Dendritic cell treated with granulocyte-macrophage colony-stimulating factor and Interleukin-4, amounts not matched to agents 40 ng/mL and 50 ng/mL, for 4 days (primary cell): ENCODE results near the gene ASCC3.
"Not testable (repeated sequence)": the region's sequence is repeated elsewhere in the genome, so short reads cannot be mapped to it uniquely, and the experiment has no call there.

Source experiments
- H3K27ac Mint-ChIP-seq: one replicate; pipeline ENCODE4 v1.8.0; 2022; ENCODE audit warnings: mild to moderate bottlenecking, mixed read lengths
- H3K27me3 Mint-ChIP-seq: one replicate; pipeline ENCODE4 v1.8.0; 2022; ENCODE audit warnings: mild to moderate bottlenecking, mixed read lengths
- H3K36me3 Mint-ChIP-seq: one replicate; pipeline ENCODE4 v1.8.0; 2022; ENCODE audit warnings: low read depth, mixed read lengths
- H3K4me1 Mint-ChIP-seq: one replicate; pipeline ENCODE4 v1.8.0; 2022; ENCODE audit warnings: low read depth, mixed read lengths
- H3K4me3 Mint-ChIP-seq: one replicate; pipeline ENCODE4 v1.8.0; 2022; ENCODE audit warnings: mild to moderate bottlenecking, moderate library complexity, mixed read lengths
- H3K9me3 Mint-ChIP-seq: one replicate; pipeline ENCODE4 v1.8.0; 2022; ENCODE audit warnings: mixed read lengths
- intact Hi-C: fragments of 100-400 bp; cut with micrococcal nuclease; formaldehyde crosslinking; loops from one replicate; pipeline ENCODE4 v1.15.0; 2022

The ASCC3 gene

GRCh38 chr6:100876251-100876650 lies 4.9 kb downstream of the ASCC3 start:
- Mint-ChIP-seq H3K4me1 (peaks cover 20% of the 10 kb centered on the region), H3K27ac (no peak overlapping the region), H3K36me3 (peaks cover 23% of the 10 kb centered on the region), H3K27me3 (no peaks in the 10 kb centered on the region), H3K4me3 (no peak overlapping the region), H3K9me3 (no peaks in the 10 kb centered on the region)
- intact Hi-C loops = loop anchor here (10.0 kb wide), 1 partner anchor 1351 kb away; no protein-coding TSS in a partner anchor

DNA sequence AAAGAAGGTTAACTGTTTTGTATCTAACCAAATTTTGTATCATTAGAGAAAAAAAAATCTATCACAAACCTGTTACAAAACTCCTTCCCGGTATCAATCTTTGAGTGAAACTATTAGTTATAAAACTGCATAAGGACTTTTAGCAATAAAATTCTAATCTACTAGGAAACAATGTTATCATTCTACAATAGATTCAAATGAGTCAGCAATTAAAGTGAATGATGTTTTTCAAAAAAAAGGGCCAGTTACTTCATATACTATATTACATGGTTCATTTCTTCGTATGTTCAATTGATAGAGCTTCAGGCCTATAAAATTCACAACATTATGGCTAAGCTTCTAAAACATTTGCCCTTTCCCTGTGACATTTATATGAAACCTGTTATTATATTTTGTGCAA lies 15.6 kb downstream of the ASCC3 start:
- Mint-ChIP-seq H3K4me3 (no peak overlapping the region), H3K9me3 (no peaks in the 10 kb centered on the region), H3K27ac (no peak overlapping the region), H3K4me1 (peaks cover 5% of the 10 kb centered on the region), H3K27me3 (no peaks in the 10 kb centered on the region), H3K36me3 (peaks cover 41% of the 10 kb centered on the region)
- intact Hi-C loops = no loop called here

- Mint-ChIP-seq H3K27me3 (no peaks in the 10 kb centered on the region), H3K4me3 (no peak overlapping the region), H3K9me3 (peaks cover 6% of the 10 kb centered on the region), H3K4me1 (peaks cover 14% of the 10 kb centered on the region), H3K36me3 (peaks cover 49% of the 10 kb centered on the region), H3K27ac (no peak overlapping the region)
- intact Hi-C loops = no loop called here
These were observed 19.1 kb downstream of the ASCC3 start for GRCh38 chr6:100862063-100862462.

DNA sequence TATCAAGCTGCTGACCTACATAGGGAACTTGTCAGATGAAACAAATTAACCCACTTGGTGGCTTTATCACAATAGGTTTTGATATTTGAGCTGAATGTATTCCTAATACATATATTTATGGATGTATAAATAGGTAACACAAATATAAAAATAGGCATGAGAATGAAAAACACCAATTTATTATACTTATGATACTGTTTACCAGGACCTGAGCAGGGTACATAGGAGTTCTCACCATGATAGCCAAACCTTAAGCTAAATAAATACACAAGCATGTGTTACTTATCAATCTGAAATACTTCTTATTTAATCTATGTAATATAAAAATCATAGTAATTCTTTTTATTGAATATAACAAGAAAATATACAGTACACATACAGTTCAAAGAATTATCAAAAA lies 25.0 kb downstream of the ASCC3 start:
- Mint-ChIP-seq H3K27ac (no peak overlapping the region), H3K4me1 (peaks cover 9% of the 10 kb centered on the region), H3K36me3 (peaks cover 31% of the 10 kb centered on the region), H3K27me3 (no peaks in the 10 kb centered on the region), H3K4me3 (no peak overlapping the region), H3K9me3 (peaks cover 13% of the 10 kb centered on the region)
- intact Hi-C loops = no loop called here

- Mint-ChIP-seq H3K36me3 (peaks cover 15% of the 10 kb centered on the region), H3K4me3 (no peak overlapping the region), H3K4me1 (no peaks in the 10 kb centered on the region)
These were observed 29.3 kb downstream of the ASCC3 start for GRCh38 chr6:100851819-100852218.

GRCh38 chr6:100850174-100850573 lies 31.0 kb downstream of the ASCC3 start:
- H3K4me1 Mint-ChIP-seq = no peaks in the 10 kb centered on the region
- peaks cover 15% of the 10 kb centered on the region for H3K36me3 Mint-ChIP-seq
- intact Hi-C loops = no loop called here
- H3K4me3 Mint-ChIP-seq = no peak overlapping the region
- H3K27me3 Mint-ChIP-seq = no peaks in the 10 kb centered on the region
- no peak overlapping the region for H3K27ac Mint-ChIP-seq
- H3K9me3 Mint-ChIP-seq = peaks cover 7% of the 10 kb centered on the region

More at GRCh38 chr6:100851819-100852218, 29.3 kb downstream of the ASCC3 start:
- peaks cover 7% of the 10 kb centered on the region for H3K9me3 Mint-ChIP-seq
- H3K27ac Mint-ChIP-seq = no peak overlapping the region
- H3K27me3 Mint-ChIP-seq = no peaks in the 10 kb centered on the region
- intact Hi-C loops = no loop called here

DNA sequence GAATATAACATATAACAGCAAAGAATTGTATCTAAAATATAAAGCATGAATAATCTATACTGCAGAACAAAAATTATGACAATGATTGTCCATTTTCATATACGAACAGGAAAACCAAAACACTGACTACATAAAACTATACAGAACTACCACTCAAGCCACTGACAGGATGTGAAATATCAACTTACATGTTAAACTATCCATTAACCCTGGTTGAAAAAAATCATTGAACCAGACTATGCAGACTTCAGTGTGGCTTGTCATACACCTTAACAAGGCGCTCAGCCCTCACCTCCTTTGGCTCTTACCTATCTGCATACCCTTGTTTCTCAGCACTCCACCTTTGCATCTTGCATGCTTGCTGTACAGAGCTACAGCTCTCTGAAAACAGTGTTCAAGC lies 34.9 kb downstream of the ASCC3 start:
- no peaks in the 10 kb centered on the region for H3K9me3 Mint-ChIP-seq
- no peaks in the 10 kb centered on the region for H3K27me3 Mint-ChIP-seq
- H3K4me1 Mint-ChIP-seq = no peaks in the 10 kb centered on the region
- no peak overlapping the region for H3K4me3 Mint-ChIP-seq
- intact Hi-C loops = no loop called here
- H3K36me3 Mint-ChIP-seq = peaks cover 9% of the 10 kb centered on the region
- H3K27ac Mint-ChIP-seq = no peak overlapping the region

DNA sequence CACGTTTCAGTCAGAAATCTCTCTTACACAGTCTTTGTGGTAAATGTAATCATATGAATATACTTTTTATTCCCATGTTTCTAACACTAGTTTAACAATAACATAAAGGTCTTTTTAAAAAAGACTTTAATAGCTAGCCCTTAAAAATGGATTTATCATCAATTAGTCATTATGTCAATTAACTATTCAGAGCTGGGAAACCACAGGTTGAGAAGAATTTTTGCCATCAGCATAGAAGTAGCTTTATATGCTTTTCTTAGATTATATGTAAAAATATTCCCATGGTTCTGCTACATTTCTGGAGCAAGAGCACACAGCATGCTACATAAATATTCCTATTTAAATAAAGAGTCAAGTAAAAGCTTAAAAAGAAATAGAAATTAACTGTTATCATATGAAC lies 35.5 kb downstream of the ASCC3 start:
- Mint-ChIP-seq H3K4me3 (no peak overlapping the region), H3K4me1 (no peaks in the 10 kb centered on the region)

GRCh38 chr6:100839419-100839818 lies 41.7 kb downstream of the ASCC3 start:
- Mint-ChIP-seq H3K4me1 (no peaks in the 10 kb centered on the region), H3K36me3 (peaks cover 19% of the 10 kb centered on the region), H3K9me3 (no peaks in the 10 kb centered on the region), H3K4me3 (no peak overlapping the region), H3K27ac (no peak overlapping the region), H3K27me3 (no peaks in the 10 kb centered on the region)
- intact Hi-C loops = no loop called here

More for the DNA sequence above, 35.5 kb downstream of the ASCC3 start:
- intact Hi-C loops = no loop called here
- Mint-ChIP-seq H3K27me3 (no peaks in the 10 kb centered on the region), H3K9me3 (no peaks in the 10 kb centered on the region), H3K27ac (no peak overlapping the region), H3K36me3 (peaks cover 9% of the 10 kb centered on the region)

DNA sequence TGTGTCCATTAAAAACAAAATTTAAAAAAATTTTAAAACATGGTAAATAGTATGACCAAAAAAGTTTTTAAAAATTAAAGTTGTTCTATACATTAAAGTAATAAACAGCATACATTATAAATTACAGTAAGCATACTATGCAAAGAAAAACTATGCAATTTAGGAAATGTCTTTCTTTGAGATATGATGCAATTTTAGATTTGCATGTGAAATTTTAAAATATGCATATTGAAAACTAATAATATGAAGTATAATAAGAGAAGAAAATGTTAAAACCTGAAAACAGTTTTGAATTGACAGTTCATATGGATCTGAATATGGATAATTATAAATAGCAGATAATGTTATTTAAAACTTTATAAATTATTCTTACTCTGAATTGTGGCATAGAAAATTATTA lies 43.1 kb downstream of the ASCC3 start:
- Mint-ChIP-seq H3K27ac (no peak overlapping the region), H3K4me3 (no peak overlapping the region), H3K9me3 (no peaks in the 10 kb centered on the region), H3K4me1 (no peaks in the 10 kb centered on the region), H3K36me3 (peaks cover 19% of the 10 kb centered on the region), H3K27me3 (no peaks in the 10 kb centered on the region)
- intact Hi-C loops = no loop called here

- peaks cover 22% of the 10 kb centered on the region for H3K36me3 Mint-ChIP-seq
- no peak overlapping the region for H3K27ac Mint-ChIP-seq
- H3K27me3 Mint-ChIP-seq = no peaks in the 10 kb centered on the region
- H3K9me3 Mint-ChIP-seq = peaks cover under 1% of the 10 kb centered on the region
- no peaks in the 10 kb centered on the region for H3K4me1 Mint-ChIP-seq
- intact Hi-C loops = no loop called here
- no peak overlapping the region for H3K4me3 Mint-ChIP-seq
These were observed 47.1 kb downstream of the ASCC3 start for GRCh38 chr6:100833972-100834574.

GRCh38 chr6:100829077-100829595 lies 52.0 kb downstream of the ASCC3 start:
- H3K27ac Mint-ChIP-seq = not testable (repeated sequence)

DNA sequence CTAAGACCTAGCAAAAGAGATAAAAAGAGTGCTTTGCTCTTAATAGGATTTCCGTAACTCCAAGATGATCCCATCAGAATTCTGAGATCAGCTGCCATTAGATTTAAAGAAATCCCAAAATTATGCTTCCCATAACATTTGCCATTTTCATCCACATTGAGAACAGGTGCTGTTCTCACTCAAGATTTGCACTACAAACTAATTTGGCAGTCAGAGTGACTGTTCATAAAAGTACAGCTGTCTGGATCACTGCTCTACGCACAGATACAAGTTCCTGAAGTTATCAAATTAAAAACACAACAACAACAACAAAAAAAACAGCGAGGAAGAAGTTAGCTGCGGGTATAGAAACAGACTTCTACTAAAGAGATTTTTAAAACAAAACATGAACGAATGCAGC lies 58.1 kb downstream of the ASCC3 start:
- H3K9me3 Mint-ChIP-seq = no peaks in the 10 kb centered on the region
- no peaks in the 10 kb centered on the region for H3K36me3 Mint-ChIP-seq
- H3K4me3 Mint-ChIP-seq = no peak overlapping the region
- H3K4me1 Mint-ChIP-seq = no peaks in the 10 kb centered on the region
- no peak overlapping the region for H3K27ac Mint-ChIP-seq
- no peaks in the 10 kb centered on the region for H3K27me3 Mint-ChIP-seq
- intact Hi-C loops = no loop called here

More at GRCh38 chr6:100829077-100829595, 52.0 kb downstream of the ASCC3 start:
- H3K4me3 Mint-ChIP-seq, H3K4me1 Mint-ChIP-seq, intact Hi-C loops, H3K27me3 Mint-ChIP-seq: not testable (repeated sequence)
- Mint-ChIP-seq H3K9me3 (peaks cover 11% of the 10 kb centered on the region), H3K36me3 (peaks cover 14% of the 10 kb centered on the region)

DNA sequence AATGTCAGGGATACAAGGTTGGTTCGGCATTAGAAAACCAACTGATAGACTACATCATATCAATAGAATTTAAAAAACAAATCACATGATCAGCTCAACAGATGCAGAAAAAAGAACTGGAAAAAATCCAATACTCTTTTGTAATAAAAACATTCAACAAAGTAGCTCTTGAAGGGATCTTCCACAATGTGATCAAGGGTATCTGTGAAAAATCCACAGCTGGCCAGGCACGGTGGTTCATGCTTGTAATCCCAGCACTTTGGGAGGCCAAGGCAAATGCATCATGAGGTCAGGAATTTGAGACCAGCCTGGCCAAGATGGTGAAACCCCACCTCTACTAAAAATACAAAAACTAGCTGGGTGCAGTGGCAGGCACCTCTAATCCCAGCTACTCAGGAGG lies 63.1 kb downstream of the ASCC3 start:
- peaks cover 14% of the 10 kb centered on the region for H3K9me3 Mint-ChIP-seq
- no peaks in the 10 kb centered on the region for H3K27me3 Mint-ChIP-seq
- peaks cover 14% of the 10 kb centered on the region for H3K36me3 Mint-ChIP-seq
- no peak overlapping the region for H3K4me3 Mint-ChIP-seq
- H3K27ac Mint-ChIP-seq = no peak overlapping the region
- H3K4me1 Mint-ChIP-seq = no peaks in the 10 kb centered on the region
- intact Hi-C loops = no loop called here

DNA sequence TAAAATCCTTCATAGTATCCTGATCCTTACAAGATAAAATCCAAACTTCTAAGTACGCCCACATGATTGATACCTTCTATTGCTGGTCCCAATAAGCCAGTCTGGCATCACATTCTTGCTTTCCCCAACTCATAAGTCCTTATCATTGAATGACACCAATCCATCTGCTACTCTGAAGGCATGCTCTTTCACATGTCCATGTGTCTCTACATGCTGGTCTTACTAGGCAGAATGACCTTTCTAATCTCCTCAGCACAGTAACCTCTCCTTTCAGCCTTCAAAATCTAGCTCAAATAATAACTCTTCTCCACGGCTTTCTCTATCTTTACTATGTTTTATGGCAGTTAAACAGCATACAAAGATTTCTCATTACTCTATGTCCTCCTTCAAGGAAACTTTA lies 71.1 kb downstream of the ASCC3 start:
- Mint-ChIP-seq H3K9me3 (no peaks in the 10 kb centered on the region), H3K36me3 (peaks cover 18% of the 10 kb centered on the region), H3K27ac (no peak overlapping the region), H3K4me3 (no peak overlapping the region), H3K4me1 (no peaks in the 10 kb centered on the region), H3K27me3 (no peaks in the 10 kb centered on the region)
- intact Hi-C loops = no loop called here
